OCI-LY7 (cell line): Measurements from ENCODE around the gene FAM241B. TPM values are rescaled to one million over a fixed set of nuclear protein-coding genes. Genes with fewer than 3 reads are reported as not detected.

Source experiments
- BruUV-seq: library from RNA; stranded (reverse); fragments of 400-500 nt; replicated peaks from 2 replicates; lab custom pipeline; 2021; lab: Mats Ljungman, UMichigan
- CTCF ChIA-PET: fragments of 300-600 bp; sonication (Branson Sonifier 250); formaldehyde crosslinking; loops from one replicate; lab custom pipeline; 2022; ENCODE audit warnings: antibody characterized with exemption; ENCODE audit not compliant: unreplicated experiment; lab: Charles Lee
- POLR2A ChIA-PET: fragments of 300-600 bp; sonication (Branson Sonifier 250); formaldehyde crosslinking; loops from one replicate; lab custom pipeline; 2022; ENCODE audit warnings: antibody characterized with exemption; lab: Charles Lee
- DNase-seq: peaks from one replicate; pipeline ENCODE4 v3.0.0-alpha.2; 2015; ENCODE audit warnings: low spot score
- H2AFZ ChIP-seq: fragments of 200-600 bp; sonication (generic), shearing (Covaris generic); 2 replicates; pipeline ENCODE4 v1.6.1; 2014; ENCODE audit warnings: mild to moderate bottlenecking, antibody characterized with exemption, low read length, moderate library complexity
- H3K27ac ChIP-seq: fragments of 200-600 bp; sonication (generic); 2 replicates; pipeline ENCODE4 v1.5.1; 2014; ENCODE audit warnings: mixed run types, low read depth, mild to moderate bottlenecking, moderate library complexity, low read length, inconsistent platforms; ENCODE audit not compliant: poor library complexity, severe bottlenecking
- H3K36me3 ChIP-seq: fragments of 200-600 bp; sonication (generic); 2 replicates; pipeline ENCODE4 v1.6.1; 2014; ENCODE audit warnings: mild to moderate bottlenecking, antibody characterized with exemption, low read length, moderate library complexity, mixed read lengths; ENCODE audit not compliant: insufficient read depth
- H3K4me1 ChIP-seq: fragments of 200-600 bp; sonication (generic); 2 replicates; pipeline ENCODE4 v1.5.1; 2014; ENCODE audit warnings: mild to moderate bottlenecking, low read length; ENCODE audit not compliant: insufficient read depth, poor library complexity, severe bottlenecking
- H3K4me2 ChIP-seq: fragments of 200-600 bp; sonication (generic); 2 replicates; pipeline ENCODE4 v1.6.1; 2014; ENCODE audit warnings: mild to moderate bottlenecking, low read length
- H3K4me3 ChIP-seq: fragments of 200-600 bp; sonication (generic); 2 replicates; pipeline ENCODE4 v1.5.1; 2014; ENCODE audit warnings: mild to moderate bottlenecking, low read depth, low read length; ENCODE audit not compliant: poor library complexity, severe bottlenecking
- H3K79me2 ChIP-seq: fragments of 200-600 bp; sonication (generic); 2 replicates; pipeline ENCODE4 v1.6.1; 2016; ENCODE audit warnings: low read depth, mild to moderate bottlenecking, low read length, moderate library complexity, mixed read lengths; ENCODE audit not compliant: insufficient read depth
- H3K9me2 ChIP-seq: fragments of 200-600 bp; sonication (generic); 2 replicates; pipeline ENCODE4 v1.6.1; 2016; ENCODE audit warnings: mild to moderate bottlenecking, low read length, mixed read lengths; ENCODE audit not compliant: insufficient read depth
- H3K9me3 ChIP-seq: fragments of 200-600 bp; sonication (generic); 2 replicates; pipeline ENCODE4 v1.6.1; 2014; ENCODE audit warnings: mild to moderate bottlenecking, mixed run types, low read length, mixed read lengths
- H4K20me1 ChIP-seq: fragments of 200-600 bp; sonication (generic); 2 replicates; pipeline ENCODE4 v1.6.1; 2014; ENCODE audit warnings: mild to moderate bottlenecking, antibody characterized with exemption, low read length, moderate library complexity, mixed read lengths; ENCODE audit not compliant: insufficient read depth
- CTCF ChIP-seq: fragments of 200-600 bp; sonication (generic); conservative IDR thresholded peaks from 2 replicates; pipeline ENCODE4 v1.5.1; 2014; ENCODE audit warnings: mild to moderate bottlenecking, antibody characterized with exemption, low read length, moderate library complexity, mixed read lengths
- EZH2phosphoT487 ChIP-seq: fragments of 200-600 bp; sonication (generic); IDR thresholded peaks from 2 replicates; pipeline ENCODE4 v1.6.1; 2018; ENCODE audit warnings: low read depth, borderline replicate concordance, mild to moderate bottlenecking, mixed run types, antibody characterized with exemption, low read length, moderate library complexity, mixed read lengths
- intact Hi-C: fragments of 100-400 bp; cut with micrococcal nuclease; formaldehyde crosslinking; loops from one replicate; pipeline ENCODE4 v1.10.0; 2022; ENCODE audit not compliant: unreplicated experiment
- total RNA-seq, 2 experiments: library from RNA; depleted of rRNA in 1 of 2; stranded (reverse); fragments of >200 nt in 1 of 2; shearing (Covaris generic) in 1 of 2; gene quantifications; 2 replicates each; pipeline ENCODE4 v1.2.3, GENCODE V29; 2014 to 2022

Gene FAM241B
- total RNA-seq, 2 experiments from 2014 or later, result not detected

- H3K4me1 ChIP-seq, result no peaks in the 10 kb centered on the region
- BruUV-seq, result no TSS peak
- H3K36me3 ChIP-seq, result no peaks in the 10 kb centered on the region
- no peak overlapping the region for H3K4me2 ChIP-seq
- H3K9me3 ChIP-seq, result no peaks in the 10 kb centered on the region
- no peaks in the 10 kb centered on the region for H4K20me1 ChIP-seq
- intact Hi-C loops, result loop anchor here (10.0 kb wide), 1 partner anchor 308 kb away; no protein-coding TSS in a partner anchor
- ChIA-PET POLR2A (no interaction called here), CTCF (no interaction called here)
- H3K9me2 ChIP-seq, result no peaks in the 10 kb centered on the region
- H2AFZ ChIP-seq, result no peak overlapping the region
- no peak overlapping the region for H3K27ac ChIP-seq
- TF ChIP-seq CTCF (no peak), EZH2phosphoT487 (no peak)
- no peaks in the 10 kb centered on the region for H3K79me2 ChIP-seq
- no peak overlapping the region for H3K4me3 ChIP-seq
- no peak for DNase-seq
These were observed 17.1 kb downstream of the FAM241B start for GRCh38 chr10:69647126-69647525.

GRCh38 chr10:69647819-69648218 lies 17.8 kb downstream of the FAM241B start:
- CTCF ChIA-PET, result interaction anchor here (1.3 kb wide), 1 partner anchor 16 kb away, joined by 5 read pairs; no protein-coding TSS in a partner anchor

More at GRCh38 chr10:69647819-69648218, 17.8 kb downstream of the FAM241B start:
- BruUV-seq, result no TSS peak
- H4K20me1 ChIP-seq, result no peaks in the 10 kb centered on the region
- H3K9me3 ChIP-seq, result no peaks in the 10 kb centered on the region
- intact Hi-C loops, result loop anchor here (10.0 kb wide), 1 partner anchor 307 kb away; no protein-coding TSS in a partner anchor
- no peaks in the 10 kb centered on the region for H3K79me2 ChIP-seq
- H2AFZ ChIP-seq, result no peak overlapping the region
- no peak overlapping the region for H3K4me3 ChIP-seq
- no peak overlapping the region for H3K4me2 ChIP-seq
- TF ChIP-seq CTCF (no peak), EZH2phosphoT487 (no peak)
- H3K27ac ChIP-seq, result no peak overlapping the region
- no peaks in the 10 kb centered on the region for H3K9me2 ChIP-seq
- H3K4me1 ChIP-seq, result no peaks in the 10 kb centered on the region
- H3K36me3 ChIP-seq, result no peaks in the 10 kb centered on the region
- POLR2A ChIA-PET, result no interaction called here
- DNase-seq, result no peak
